Measurements from ENCODE around the gene DHX9. TPM values are rescaled to one million over a fixed set of nuclear protein-coding genes. Genes with fewer than 3 reads are reported as not detected.
A peak's percentile ranks its signal among the peaks of the same experiment; 100 is the strongest.

Gene DHX9
- total RNA-seq, 1 donor from 2014 or later, result 169 TPM

GRCh38 chr1:182847105-182847504 is 8.0 kb downstream of the DHX9 start:
- Histone ChIP-seq H4K20me1 (ENCODE audit: insufficient read depth, low read length) (peaks cover 96% of the 10 kb centered on the region), H3K27ac (ENCODE audit: low read depth, low read length) (no peak overlapping the region), H3K79me2 (ENCODE audit: insufficient read depth, low read length) (peaks cover 100% of the 10 kb centered on the region), H3K36me3 (ENCODE audit: insufficient read depth, low read length) (peaks cover 63% of the 10 kb centered on the region), H3K4me2 (ENCODE audit: low read length) (no peak overlapping the region), H3K9me3 (ENCODE audit: insufficient read depth, low read depth, low read length) (no peaks in the 10 kb centered on the region), H3K27me3 (ENCODE audit: insufficient read depth, low read length) (no peaks in the 10 kb centered on the region), H2AFZ (ENCODE audit: low read depth, low read length) (no peak overlapping the region), H3K4me3 (ENCODE audit: insufficient read depth, low read depth, low read length) (no peak overlapping the region), H3K9ac (ENCODE audit: low read length) (no peak overlapping the region), H3K4me1 (ENCODE audit: insufficient read depth, low read length) (peaks cover 7% of the 10 kb centered on the region)
- Mint-ChIP-seq H3K27me3 (ENCODE audit: low read depth, unreplicated experiment) (no peaks in the 10 kb centered on the region), H3K4me1 (ENCODE audit: low read depth, unreplicated experiment) (peaks cover 10% of the 10 kb centered on the region), H3K36me3 (ENCODE audit: low read depth, unreplicated experiment) (peaks cover 10% of the 10 kb centered on the region), H3K9me3 (ENCODE audit: unreplicated experiment) (no peaks in the 10 kb centered on the region), H3K27ac (ENCODE audit: unreplicated experiment) (no peak overlapping the region), H3K4me3 (ENCODE audit: unreplicated experiment) (no peak overlapping the region)
- TF ChIP-seq CTCF (IDR thresholded peaks at IDR 0.05; ENCODE audit: insufficient read depth, low read depth, low read length) (no peak), EZH2 (IDR thresholded peaks at IDR 0.05; ENCODE audit: insufficient read depth, low read length) (no peak)
- DNase-seq (ENCODE audit: low read depth) (no peak), FAIRE-seq (no peak)

- no peak for FAIRE-seq
Observed at GRCh38 chr1:182848736-182849135, 9.6 kb downstream of the DHX9 start.

More at GRCh38 chr1:182848736-182849135, 9.6 kb downstream of the DHX9 start:
- Mint-ChIP-seq H3K9me3 (ENCODE audit: unreplicated experiment) (no peaks in the 10 kb centered on the region), H3K4me3 (ENCODE audit: unreplicated experiment) (no peak overlapping the region), H3K4me1 (ENCODE audit: low read depth, unreplicated experiment) (peaks cover 3% of the 10 kb centered on the region), H3K27me3 (ENCODE audit: low read depth, unreplicated experiment) (no peaks in the 10 kb centered on the region), H3K36me3 (ENCODE audit: low read depth, unreplicated experiment) (peaks cover 16% of the 10 kb centered on the region), H3K27ac (ENCODE audit: unreplicated experiment) (peak overlapping the region; percentile 66)
- Histone ChIP-seq H3K9ac (ENCODE audit: low read length) (no peak overlapping the region), H3K27ac (ENCODE audit: low read depth, low read length) (no peak overlapping the region), H3K4me2 (ENCODE audit: low read length) (no peak overlapping the region), H3K79me2 (ENCODE audit: insufficient read depth, low read length) (peaks cover 99% of the 10 kb centered on the region), H3K4me1 (ENCODE audit: insufficient read depth, low read length) (no peaks in the 10 kb centered on the region), H3K27me3 (ENCODE audit: insufficient read depth, low read length) (no peaks in the 10 kb centered on the region), H4K20me1 (ENCODE audit: insufficient read depth, low read length) (peaks cover 89% of the 10 kb centered on the region), H3K9me3 (ENCODE audit: insufficient read depth, low read depth, low read length) (no peaks in the 10 kb centered on the region), H3K36me3 (ENCODE audit: insufficient read depth, low read length) (peaks cover 70% of the 10 kb centered on the region), H2AFZ (ENCODE audit: low read depth, low read length) (no peak overlapping the region), H3K4me3 (ENCODE audit: insufficient read depth, low read depth, low read length) (no peak overlapping the region)
- no peak for TF ChIP-seq CTCF (IDR thresholded peaks at IDR 0.05; ENCODE audit: insufficient read depth, low read depth, low read length)
- no peak for TF ChIP-seq EZH2 (IDR thresholded peaks at IDR 0.05; ENCODE audit: insufficient read depth, low read length)
- DNase-seq (ENCODE audit: low read depth), result no peak
